Fibroblast of lung (primary cell): ENCODE data around the gene RFNG.

ENCODE experiments used
- EZH2 ChIP-seq: IDR thresholded peaks from 2 replicates; pipeline ENCODE4 v1.5.1; 2012; ENCODE audit warnings: low read length, control low read depth, mild to moderate bottlenecking; ENCODE audit errors: missing control alignments
- TF ChIP-seq, protein P1 (sequence below), 2 donors: IDR thresholded peaks in 1 of 2; conservative IDR thresholded peaks in 1 of 2; 1 replicate in 1 of 2; 2 replicates in 1 of 2; pipeline ENCODE4 v1.5.1; 2011 to 2012; ENCODE audit warnings: low read length in 2 of 2, control low read depth in 1 of 2, inconsistent platforms in 1 of 2, low read depth in 1 of 2, mild to moderate bottlenecking in 1 of 2

- TF ChIP-seq, protein P1, sequence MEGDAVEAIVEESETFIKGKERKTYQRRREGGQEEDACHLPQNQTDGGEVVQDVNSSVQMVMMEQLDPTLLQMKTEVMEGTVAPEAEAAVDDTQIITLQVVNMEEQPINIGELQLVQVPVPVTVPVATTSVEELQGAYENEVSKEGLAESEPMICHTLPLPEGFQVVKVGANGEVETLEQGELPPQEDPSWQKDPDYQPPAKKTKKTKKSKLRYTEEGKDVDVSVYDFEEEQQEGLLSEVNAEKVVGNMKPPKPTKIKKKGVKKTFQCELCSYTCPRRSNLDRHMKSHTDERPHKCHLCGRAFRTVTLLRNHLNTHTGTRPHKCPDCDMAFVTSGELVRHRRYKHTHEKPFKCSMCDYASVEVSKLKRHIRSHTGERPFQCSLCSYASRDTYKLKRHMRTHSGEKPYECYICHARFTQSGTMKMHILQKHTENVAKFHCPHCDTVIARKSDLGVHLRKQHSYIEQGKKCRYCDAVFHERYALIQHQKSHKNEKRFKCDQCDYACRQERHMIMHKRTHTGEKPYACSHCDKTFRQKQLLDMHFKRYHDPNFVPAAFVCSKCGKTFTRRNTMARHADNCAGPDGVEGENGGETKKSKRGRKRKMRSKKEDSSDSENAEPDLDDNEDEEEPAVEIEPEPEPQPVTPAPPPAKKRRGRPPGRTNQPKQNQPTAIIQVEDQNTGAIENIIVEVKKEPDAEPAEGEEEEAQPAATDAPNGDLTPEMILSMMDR (conservative IDR thresholded peaks at IDR 0.05 in 1 of 2, IDR thresholded peaks at IDR 0.05 in 1 of 2; ENCODE audit: low read depth in 1 of 2, low read length in 2 of 2), result no peak
- no peak for TF ChIP-seq EZH2
These were observed 42.2 kb downstream of the RFNG start for GRCh38 chr17:82009413-82009812.
